AG08396 (cell line): Measurements from ENCODE around the gene SH2D5.
A peak's percentile ranks its signal among the peaks of the same experiment; 100 is the strongest.
"Not testable (repeated sequence)": the region's sequence is repeated elsewhere in the genome, so short reads cannot be mapped to it uniquely, and the experiment has no call there.

Experiments
- DNase-seq: peaks from one replicate; pipeline ENCODE4 v3.0.0; 2012; ENCODE audit warnings: low spot score, mixed read lengths

SH2D5 gene

DNA sequence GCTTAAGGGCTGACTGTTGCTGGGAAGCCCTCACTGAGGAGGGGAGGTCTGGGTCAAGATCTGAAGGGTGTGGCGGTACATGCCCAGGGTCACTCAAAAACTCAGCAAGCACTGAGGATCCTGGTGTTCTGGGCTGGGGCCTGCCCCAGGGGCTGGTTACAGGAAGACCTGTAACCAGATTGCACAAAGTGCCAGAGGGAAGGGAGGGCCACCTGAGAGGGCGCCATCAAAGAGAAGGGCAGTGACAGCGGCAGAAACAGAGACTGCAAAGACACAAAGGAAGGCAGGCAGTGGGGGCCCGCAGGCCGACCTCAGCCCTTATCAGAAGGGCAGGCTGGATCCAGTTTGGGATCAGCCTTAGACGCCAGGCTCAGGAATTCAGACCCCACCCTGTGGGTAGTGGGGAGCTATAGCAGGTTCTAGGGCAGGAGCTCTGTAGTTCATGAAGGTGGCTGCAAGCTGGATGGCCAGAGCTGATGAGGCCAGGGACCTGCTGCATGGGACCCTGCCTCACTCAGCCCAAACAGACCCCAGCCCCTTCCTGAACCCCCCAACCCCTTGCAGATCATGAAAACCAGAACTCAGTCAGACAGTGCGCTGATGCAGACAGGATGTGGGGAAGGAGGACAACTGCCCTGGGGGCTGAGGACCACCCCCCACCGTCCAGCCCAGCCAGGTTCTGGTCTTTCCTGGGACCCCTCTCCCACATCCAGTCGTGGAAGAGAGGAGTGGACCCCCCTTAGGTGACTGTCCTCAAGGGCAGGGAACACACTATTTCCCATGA is 3.9 kb downstream of the SH2D5 start:
- DNase-seq = peak; percentile 4

DNA sequence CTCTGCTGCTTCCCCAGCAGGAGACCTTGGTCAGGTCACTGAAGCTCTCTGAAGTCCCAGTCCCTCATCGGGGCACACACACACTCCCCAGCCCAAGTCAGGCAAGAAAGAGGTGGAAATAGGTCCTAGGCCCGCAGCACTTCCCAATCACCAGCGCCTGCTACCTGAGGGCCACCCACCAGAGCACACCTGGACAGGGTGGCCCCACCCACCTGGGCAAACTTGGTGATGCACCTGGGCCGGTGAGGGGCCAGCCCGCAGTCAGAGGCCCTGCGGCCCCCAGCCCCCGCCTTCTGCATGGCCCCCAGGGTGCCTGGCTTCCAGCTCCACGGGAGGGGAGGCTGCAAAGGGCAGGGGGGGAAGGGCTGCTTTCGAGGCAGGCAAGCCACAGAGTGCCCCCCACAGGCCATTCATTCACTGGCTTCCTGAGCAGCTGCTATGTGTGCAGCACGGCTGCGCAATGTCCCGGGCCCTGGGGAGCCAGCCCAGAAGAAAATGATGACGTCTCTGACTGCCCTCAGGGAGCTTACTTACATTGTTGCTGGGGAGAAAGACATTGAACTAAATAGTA is 4.7 kb downstream of the SH2D5 start:
- peak; percentile 12 for DNase-seq

DNA sequence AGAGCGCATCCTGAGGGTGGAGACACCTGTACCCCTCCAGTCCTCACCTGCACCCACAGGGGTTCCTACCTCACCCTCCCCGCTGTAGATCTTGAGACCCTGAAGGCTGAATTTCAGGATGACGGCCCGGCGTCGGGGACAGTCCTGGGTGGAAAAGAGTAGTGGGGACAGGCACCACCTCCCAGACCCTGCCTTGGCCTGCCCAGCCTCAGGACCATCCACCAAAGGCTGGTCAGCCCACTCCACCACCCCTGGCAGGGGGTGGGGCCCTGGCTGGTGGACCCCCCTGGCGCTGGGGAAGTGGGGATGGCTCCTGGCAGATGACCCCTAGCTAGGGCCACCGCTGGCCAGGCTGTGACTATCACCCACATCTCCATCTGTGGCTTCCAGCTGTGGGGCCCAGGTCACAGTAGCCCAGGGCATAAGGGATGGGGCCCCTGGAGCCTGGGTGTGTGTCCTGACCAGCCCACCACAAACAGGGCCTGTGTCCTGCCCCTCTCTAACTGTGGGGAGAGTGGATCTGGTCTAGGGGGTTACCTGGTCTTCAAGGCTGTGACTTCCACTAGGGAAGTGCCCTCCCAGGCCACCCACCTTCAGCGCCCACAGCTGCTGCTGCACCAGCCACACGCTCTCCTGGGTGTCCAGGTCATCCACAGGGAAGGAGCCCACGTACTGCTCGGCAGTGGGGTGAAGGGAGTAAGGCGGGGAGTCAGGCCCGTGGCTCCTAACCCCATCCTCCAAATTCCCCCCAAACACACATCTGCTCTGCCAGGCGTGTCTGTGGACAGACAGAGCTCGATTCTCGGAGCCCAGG is 5.4 kb downstream of the SH2D5 start:
- DNase-seq = peak; percentile 5

DNA sequence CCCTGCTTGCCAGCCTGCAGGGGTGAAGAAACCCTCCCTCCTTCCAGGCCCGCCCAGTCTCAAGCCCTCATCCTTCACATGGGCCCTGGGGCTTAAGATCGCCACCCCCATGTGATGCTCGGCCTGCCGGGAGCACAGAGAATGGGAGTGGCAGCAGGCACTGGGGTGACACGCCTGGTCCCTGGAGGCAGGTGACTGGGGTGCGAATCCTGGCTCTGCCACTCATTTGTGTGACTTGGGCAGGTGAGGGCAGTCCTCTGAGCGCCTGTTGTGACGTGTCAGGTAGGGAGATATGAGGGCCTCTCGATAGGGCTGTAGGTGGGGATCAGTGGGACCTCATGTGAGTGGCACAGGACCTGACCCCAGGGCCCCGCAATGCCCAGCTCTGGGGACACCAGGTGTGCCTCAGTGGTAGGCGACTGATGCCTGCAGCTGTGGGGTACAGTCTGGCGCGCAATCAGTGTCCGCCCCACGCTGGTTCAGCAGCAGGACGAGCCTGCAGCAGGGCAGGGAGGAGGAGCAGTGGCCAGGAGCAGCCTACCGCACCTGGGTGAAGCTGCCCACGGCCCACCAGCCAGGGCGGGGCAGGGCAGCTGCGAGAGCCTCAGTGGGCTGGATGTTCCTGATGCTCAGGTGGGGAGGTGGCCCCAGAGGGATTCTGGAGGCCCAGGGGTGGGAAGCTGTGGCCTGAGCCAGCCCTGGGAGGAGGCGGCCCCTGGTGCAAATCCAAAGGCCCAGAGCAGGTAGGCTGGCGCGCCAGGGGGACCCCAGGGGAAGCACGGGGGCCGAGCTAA is 6.2 kb downstream of the SH2D5 start:
- no peak for DNase-seq

DNA sequence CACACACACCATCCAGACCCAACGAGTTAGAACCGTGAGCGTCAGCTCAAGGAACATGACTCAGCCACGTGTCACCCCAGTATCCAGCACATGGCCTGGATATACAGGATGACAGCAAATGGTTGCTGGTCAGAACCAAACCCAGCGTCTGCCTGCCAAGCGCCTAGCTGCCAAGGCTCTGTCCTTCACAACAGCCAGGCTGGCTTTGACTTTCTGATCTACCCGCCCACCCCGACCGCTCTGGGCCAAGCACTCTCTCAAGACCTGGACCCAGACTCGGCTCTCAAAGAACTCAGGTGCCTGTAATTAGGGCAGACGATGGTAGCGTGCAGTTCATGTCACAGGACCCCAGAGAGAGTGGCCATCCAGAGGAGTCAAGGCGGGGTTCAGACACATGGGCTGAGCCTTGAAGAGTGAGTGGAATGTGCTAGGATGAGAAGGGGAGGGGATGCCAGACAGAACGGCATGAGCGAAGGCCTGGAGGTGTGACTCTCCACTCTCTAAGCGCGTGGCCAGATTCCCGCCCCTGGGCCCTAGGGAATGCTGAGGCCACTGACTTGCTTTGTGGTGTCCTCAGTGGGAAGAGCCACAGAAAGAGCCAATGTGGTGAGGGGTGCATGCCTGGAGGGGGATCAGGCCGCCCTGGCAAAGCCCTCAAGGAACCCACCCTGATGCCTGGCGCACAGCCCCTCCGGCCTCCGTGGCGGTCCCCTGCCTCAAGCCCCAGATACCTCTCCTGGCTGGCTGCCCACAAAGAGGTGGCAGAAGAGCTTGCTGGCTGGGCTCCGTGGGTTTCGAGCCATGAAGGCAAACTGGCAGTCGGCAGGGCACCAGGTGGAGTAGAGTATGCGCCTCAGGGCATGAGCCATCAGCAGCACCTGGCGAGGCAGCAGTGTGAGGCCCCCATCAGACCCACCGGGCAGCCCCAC is 7.0 kb downstream of the SH2D5 start:
- DNase-seq = peak; percentile 73

DNA sequence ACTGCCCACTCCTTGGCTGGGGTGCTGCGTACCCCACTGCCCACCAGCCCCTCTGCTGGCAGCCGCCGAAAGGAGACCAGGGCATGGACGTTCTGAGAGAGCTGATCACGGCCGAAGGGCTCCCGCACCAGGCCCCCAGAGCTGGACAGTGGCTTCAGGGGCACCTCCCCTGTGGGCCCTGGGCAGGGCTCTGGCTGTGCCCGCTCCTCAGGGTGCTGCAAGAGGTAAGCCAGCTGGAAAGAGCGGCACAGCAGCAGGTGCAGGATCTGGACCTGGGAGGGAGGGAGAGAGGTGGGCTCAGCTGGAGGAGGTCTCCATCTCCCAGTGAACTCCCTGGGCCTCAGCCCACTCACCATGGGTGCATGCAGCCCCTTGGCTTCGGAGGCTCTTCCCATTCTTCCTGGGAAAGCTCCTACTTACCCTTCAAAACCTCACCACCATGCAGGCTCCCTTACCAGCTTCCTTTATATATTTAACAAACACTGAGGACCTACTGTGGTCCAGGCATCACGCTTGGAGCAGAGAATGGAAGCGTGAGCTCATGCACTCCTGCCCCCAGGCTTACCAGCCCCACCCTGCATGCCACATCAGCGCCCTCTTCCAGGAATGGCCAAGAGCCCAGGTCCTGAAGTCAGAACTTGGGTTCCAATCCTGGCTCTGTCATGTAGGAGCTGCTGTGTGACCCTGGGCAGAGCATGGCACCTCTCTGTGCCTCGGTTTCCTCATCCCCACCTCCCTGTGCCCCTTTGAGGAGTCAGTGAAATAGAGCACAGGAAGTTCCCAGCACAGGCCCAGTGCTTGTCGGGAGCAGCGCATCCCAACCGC is 7.9 kb downstream of the SH2D5 start:
- DNase-seq = no peak

DNA sequence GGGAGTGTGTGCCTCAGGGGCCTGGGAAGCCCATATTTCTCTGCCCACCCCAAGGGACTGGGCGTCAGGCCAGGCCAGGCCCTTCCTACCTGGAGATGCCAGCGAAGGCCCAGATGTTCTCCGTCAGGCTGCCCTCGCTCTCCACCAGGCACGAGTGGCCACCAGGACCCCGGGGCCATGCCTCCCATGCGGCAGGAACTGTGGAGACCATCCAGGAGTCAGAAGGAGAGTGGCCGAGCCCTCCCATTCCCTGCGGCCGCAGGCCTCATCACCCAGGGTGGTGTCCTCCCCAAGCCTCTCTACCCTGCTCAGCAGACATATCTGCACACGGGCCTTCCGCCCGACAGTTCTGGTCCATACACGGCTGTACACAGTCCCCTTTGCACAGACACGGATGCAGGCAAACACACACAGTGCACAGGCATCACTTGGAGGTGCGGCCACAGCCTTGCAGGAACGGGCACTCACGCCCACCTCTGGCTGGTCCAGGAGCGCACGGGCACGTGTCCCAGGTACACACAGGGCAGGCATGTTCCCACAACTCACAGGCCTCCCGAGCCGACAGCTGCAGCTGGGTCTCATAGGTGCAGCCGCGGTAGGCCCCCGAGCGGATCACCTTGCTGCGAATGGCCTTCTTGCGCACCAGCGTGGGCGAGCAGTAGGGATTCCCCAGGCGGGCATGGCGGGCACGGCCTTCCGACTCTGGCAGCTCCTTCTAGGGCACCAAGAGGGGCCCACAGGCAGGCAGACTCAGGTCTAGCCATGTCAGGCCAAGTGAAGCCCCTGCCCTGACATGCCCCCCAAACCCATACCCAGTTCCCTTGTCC is 8.8 kb downstream of the SH2D5 start:
- DNase-seq = no peak

DNA sequence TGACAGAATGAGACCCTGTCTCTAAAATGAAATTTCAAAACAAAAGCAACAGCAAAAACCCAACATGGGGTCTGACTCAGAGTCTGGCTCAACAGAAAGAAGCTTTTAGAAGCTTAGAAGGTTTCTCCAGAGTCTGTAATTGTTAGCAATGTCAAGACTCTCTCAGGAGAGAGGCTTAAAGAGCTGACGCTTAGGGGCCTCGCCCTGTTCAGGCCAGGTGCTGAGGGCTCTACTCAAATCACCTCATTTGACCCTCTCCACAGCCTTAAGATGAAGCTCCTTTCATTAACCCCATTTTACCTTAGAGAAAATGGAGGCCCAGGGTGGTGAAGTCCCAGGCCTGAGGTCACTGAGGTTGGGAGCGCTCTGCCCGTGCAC is 9.4 kb downstream of the SH2D5 start:
- no peak for DNase-seq

DNA sequence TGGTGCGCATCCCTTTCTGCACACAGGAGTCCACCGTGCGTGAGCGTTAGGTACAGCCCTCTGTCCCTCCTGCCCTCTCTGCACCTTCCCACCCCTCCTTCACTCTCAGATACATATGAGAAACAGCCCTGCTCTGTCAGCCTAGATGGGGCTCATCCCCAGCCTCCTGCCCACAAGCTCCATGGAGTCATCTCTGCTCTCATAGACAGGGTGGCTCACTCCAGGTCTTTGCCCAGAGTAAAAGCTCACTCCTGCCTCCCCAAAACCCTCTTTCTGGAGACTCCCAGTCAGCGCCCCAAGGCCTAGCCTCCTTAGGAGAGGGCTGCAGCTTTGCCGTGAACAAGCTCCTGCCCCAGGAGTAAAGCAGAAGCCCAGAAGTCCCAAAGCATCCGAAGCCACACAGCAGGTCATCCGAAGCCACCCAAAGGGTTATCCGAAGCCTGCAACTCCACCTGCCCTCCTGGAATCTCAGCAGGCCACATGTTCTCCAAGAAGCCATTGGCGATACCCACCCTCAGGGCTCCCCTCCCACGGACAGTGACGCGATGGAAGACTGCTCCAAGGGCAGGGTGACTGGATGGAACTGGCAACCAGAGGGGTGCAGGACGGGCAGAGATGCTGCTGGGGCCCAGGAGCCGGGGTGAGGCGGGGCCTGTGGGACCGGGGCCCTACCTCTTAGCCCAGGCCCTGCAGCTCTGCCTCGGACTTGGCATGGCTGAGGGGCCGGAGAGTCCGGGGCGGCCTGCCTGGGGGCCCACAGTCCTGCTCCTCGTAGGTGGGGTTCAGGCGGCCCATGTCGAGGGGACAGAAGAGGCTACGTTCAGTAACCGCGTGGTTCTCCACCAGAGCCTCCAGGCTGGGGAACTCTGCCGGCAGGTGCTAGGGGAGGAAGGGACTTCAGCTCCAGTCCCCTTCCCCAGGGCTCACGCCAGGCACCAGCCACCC is 11.1 kb downstream of the SH2D5 start:
- no peak for DNase-seq

DNA sequence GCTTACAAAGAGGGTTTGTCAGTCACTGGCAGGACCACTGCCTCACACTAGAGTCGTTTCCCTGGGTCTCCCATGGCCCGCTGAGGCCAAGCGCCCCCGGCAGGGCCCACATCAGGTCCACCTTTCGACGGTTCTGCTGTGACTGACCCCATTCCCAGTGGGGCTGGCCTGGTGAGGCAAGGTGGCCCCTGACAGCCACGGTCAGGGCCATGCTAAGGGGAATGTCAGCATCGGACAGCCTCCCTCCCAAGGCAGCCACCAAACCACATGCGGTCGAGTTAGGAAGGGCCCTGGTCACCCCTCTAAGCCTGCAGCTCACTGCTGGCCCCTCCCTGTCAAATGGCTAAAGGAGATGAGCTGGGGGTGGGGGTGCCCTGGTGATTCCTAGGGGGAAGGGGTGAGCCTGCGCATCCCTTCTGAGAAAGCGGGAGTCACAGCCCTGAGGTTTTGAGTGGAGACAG is 11.8 kb downstream of the SH2D5 start:
- DNase-seq = no peak

DNA sequence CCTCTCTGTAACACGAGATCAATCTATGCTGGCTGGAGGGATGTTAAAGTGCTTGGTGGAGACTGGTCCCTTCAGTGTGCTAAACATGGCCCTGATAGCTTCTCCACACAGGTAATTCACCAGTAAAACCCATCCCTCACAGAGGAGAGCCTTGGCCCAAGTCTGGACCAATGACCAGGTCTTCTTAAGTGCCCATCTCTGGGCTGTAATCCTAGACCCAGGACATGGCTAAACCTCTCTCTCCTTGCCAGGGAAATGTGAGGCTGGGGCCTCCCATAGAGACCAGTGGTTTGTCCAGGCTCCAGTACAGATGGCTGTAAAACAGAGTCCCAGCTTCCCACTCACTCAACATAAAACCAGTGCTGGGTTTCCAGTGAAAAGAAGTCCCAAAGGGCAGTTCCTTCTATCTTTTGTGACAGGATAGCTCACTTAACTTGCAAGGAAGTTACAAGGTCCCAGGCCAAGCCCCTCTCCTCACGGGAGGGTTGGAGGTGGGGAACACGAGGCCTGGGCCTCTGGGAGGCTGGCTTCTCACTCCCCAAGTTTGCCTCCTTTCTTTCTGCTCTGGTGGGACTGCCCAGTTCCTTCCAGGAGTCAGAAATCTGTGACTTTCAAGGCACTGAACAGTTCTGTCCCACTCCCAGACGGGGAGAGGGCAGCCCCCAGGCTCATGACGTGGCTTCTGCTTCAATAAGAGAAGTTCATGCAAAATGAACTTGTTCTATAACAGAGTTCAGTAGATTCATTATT is 12.5 kb downstream of the SH2D5 start:
- no peak for DNase-seq

DNA sequence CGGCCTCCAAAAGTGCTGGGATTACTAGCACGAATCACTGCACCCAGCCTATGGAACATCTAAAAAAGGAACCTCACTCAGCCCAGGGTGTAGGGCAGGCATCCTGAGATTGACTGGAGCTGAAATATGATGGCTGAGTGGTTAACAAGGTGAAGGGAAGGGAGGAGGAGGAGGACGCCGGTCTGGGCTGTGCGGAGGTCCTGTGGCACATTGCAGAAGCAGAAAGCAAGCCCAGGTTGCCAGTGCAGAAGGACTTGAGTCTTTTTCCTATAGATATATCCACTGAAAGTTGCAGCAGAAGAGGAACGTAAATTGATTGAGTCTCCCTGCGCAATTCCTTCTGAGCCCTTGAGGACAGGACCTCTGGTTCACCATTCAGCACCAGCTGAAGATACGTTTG is 13.2 kb downstream of the SH2D5 start:
- no peak for DNase-seq

DNA sequence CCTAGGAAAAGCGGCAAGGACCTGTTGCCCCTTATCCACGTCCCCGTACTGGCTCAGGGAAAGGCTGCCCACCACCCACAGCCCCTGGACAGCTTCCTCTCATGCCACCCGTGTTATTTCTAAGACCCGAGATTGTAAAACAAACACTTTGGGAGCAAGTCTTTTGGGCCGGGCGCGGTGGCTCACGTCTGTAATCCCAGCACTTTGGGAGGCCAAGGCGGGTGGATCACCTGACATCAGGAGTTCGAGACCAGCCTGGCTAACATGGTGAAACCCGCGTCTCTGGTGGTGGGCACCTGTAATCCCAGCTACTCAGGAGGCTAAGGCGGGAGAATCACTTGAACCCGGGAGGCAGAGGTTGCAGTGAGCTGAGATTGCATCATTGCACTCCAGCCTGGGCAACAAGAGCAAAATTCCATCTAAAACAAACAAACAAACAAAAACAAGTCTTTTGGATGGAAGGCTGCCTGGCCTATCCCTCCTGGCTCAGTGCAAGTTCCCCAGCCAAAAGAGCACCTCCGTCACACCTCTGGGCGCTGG is 14.1 kb downstream of the SH2D5 start:
- not testable (repeated sequence) for DNase-seq

DNA sequence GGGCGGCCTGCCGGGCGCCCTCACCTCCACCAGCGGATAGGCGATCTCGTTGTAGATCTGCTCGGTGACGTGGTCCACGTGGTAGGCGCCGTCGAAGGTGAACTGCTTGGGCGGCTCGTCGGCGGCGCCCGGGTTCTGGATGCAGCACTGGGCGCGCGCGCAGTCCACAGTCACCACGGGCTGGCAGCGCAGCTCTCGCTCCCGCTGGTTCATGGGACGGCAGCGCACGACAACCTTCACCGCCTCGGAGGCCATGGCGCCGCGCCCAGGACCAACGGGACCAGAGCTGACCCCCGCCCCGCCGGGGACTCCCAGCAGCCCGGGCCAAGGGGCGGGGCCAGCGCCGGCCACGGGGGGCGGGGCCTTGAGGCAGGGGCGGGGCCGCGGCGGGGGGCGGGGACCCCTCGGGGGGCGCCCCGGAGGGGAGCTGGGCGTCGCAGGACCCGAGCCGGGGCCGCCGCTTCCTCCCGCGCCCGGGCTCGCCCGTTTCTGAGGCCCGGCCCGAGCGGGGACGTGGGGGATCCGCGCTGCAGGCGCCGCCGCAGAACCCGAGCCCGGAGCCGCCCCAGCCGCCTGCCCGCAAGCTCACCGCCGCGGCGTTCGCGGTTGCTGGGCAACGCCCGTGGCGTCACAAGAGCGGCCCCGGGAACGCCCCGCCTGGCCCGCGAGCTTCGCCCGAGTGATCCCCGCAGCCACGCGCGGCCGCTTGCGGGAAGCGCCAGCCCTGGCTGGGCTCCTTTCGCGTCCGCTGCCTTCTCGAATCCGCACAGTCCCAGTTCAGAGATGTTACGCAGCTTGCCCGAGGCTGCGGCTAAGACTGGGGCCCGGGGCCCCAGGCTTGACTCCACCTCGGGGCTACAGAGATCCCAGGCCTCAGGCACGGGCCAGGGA is 14.8 kb downstream of the SH2D5 start, which contains the start of gene KIF17:
Gene KIF17, minus strand, starts transcription at position 556 of the 891 bp plus-strand sequence. Its CDS starts 301 bp downstream, at position 255.
- peak; percentile 96 for DNase-seq

DNA sequence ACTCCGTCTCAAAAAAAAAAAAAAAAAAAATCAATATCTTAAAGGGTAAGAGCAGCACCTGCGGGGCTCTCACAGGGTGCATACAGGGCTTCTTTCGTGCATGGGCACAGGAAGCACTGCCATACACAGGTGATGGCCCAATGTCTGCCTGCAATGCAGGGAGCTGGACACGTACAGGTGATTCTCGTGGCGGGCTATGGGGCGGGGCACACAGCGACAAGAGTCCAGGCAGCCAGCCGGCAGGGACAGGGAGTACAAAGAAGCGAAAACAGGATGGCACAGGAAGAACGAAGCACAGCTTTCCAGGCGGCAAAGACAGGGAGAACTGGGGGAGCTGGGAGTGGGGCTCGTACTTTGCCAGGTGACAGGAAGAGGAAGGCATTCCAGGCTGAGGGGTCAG is 16.3 kb downstream of the SH2D5 start:
- DNase-seq = no peak

DNA sequence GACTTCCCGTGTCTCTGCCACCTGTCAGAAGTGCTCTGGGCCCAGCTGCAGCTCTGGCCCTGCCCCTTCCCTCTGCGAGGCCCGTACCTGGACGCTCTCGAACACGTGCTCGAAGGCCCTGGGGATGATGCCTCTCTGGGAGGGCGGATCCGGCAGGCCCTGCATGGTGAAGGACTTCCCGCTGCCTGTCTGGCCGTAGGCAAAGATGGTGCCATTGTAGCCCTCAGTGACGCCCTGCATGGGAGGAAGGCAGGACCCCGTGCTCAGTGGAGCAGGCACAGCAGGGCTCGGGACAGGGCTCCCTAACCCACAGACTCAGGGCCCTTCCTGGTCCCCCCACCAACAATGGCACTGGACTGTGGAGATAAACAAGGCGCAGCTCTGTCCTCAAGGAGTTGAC is 17.1 kb downstream of the SH2D5 start:
- DNase-seq = no peak
